NCI-H526 (cell line): ENCODE data around the gene CKMT1A.
"Not testable (repeated sequence)": the region's sequence is repeated elsewhere in the genome, so short reads cannot be mapped to it uniquely, and the experiment has no call there.

ENCODE experiments used
- DNase-seq, 2 experiments: peaks; one replicate each; lab custom pipeline; 2025; lab: John Stamatoyannopoulos, UW

The CKMT1A gene

DNA sequence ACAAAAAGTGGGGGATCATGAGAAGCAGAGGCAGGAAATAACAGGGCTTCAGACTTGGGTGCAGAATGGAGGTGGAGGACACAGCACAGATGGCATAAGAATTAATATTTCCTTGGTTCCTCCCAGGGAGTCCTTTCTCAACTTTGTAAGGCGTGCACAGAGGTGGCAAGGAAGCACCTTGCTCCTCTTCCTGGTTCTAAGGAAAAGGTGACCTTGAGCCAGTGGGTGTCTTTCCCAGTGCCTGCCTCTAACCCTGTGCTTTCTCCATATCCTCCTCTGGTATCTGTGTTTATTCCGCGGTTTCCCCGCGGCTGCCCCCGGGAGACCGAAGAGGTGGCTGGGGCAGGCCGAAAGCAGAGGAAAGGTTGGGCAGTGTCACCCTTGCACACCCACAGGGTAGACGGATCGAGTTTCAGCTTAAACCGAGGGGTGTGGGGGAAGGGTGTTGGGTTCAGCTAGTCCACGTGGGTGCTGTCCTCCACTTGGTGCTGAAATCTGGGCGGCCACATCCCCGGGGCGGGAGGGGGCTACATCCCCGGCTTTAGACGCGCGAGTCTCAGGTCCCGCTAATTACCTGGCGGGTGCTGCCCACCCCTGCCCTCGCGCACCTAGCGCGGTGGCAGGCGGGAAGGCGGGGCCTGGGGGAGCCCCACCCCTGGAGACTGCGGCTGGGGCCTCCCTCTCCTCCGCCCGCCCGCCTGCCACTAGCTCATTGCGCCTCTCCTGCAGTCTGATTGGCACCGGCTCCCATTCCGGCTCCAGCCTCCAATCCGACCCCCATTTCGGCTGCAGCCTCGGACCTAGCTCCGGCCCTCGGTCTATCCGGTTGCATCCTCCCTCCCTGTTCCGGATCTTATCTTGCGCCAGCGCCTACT, at the start of gene CKMT1A:
Gene CKMT1A, plus strand, starts transcription at position 712 of the 875 bp plus-strand sequence. CDS start 192 bp downstream, outside the sequence.
- not testable (repeated sequence) for DNase-seq

DNA sequence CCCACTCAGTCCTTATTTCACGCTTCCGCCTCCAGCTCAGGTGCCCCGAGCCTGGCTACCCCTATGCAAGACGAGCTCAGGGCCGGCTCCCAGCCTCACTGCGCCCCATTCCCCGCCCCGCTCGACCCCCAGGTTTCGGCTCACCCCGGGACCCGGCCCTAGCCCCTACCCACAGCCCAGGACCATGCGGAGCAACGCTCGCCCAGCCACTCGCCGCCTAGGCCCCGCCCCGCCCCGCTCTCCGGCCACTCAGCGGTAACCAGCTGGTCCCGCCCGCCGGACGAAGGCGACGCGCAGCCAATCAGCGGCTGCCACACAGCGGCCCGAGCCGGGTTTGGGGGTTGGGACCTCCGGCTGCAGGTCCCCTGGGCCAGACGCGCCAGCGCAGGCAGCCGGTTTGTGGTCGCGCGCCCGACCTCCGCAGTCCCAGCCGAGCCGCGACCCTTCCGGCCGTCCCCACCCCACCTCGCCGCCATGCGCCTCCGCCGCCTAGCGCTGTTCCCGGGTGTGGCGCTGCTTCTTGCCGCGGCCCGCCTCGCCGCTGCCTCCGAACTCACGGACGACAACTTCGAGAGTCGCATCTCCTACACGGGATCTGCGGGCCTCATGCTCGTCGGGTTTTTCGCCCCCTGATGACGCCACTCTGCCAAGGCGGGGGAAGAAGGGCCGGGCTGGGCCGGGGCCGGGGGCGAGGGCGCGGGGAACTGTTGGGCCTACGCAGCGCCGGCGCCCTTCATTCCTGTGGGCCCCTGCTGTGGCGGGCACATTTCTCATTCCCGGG, 44.8 kb upstream of the CKMT1A start, which contains the start of gene CATSPER2:
Gene CATSPER2, minus strand, starts transcription at position 196 of the 781 bp plus-strand sequence. CDS start 783 bp downstream, outside the sequence.
- no peak for DNase-seq

DNA sequence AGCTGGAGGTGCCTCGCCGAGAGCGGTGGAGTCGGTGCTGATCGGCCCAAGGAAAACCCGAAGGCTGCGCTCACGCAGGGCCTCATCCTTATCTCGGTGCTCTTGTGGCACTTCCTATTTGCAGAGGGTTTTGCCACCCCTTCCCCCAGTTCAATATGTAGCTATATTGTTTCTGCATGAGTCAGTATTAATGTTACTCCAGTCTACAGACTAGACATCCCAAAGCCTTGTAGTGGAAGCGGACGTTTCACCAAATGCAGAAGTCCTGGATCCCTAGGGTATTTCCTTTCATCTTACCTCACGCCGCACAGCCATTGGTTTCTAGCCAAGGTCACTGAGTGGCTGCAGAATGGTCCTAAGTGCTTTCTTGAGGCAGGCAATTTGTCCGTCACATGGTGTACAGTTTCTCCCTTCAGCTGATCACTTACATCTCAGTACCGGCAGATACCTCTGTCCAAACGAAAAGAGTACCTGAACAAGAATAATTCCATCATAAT, 44.2 kb upstream of the CKMT1A start:
- not testable (repeated sequence) for DNase-seq

DNA sequence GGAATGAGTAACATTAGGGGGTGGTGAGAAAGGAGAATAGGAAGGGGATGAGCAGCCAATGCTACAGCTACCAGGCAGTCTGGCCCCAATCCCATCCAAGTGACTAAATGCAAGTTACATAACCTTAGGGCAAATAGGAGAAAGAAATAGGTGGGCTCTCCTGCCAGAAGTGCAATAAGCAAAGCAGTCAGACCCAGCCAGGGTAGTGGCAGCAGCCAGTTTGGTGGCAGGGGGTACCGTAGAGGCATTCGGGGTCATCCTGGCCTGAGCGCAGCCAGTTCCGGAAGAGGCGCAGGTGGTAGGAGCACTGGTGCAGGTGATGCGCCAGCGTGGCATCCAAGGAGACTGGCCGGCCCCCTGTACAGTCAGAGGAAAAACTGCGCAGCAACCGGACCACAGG, 33.9 kb upstream of the CKMT1A start:
- DNase-seq, result not testable (repeated sequence)

GRCh38 chr15:43662293-43662692, 31.4 kb upstream of the CKMT1A start:
- DNase-seq, result not testable (repeated sequence)

- not testable (repeated sequence) for DNase-seq
Observed at GRCh38 chr15:43663333-43663732, 30.3 kb upstream of the CKMT1A start.

DNA sequence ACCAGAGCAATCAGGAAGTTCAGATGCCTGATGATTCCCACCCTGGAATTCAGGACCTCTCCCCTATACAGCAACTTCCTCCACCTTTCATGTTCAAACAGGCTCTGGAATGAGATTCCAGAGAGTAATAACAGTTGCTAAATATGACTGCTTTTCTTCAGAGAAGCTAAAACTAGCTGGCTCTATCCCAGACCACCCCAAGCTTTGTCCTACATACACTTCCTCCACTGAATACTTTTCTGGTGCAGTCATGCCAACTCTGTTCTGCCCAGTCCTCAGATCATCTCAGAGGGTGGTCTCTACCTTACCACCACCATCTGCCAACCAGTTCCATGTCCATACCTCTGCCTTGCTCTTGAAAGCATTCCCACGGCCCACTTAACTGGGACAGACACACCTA, 27.5 kb upstream of the CKMT1A start:
- DNase-seq, result not testable (repeated sequence)

GRCh38 chr15:43674175-43674574, 19.5 kb upstream of the CKMT1A start:
- not testable (repeated sequence) for DNase-seq

- DNase-seq, result not testable (repeated sequence)
Observed at GRCh38 chr15:43689604-43690301, 3.9 kb upstream of the CKMT1A start.

DNA sequence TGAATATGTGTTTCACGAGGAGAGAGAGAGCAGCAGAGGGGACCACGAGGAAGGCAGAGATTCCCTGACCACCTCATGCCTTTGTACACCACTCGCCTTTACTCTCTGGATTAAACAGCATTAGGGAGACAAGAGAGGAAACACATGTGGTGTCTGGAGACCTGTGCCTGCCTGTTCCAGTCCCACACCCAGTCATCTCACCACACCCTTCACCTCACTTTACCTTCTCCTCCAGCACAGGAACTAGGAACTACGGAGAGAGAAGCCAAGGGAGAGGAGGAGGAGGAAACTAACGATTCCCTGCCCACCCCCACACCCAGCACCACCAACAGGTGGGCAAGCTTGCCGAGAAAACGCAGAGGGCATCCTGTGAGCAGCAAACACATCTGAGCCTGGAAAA, 980 bp upstream of the CKMT1A start:
- not testable (repeated sequence) for DNase-seq

- no peak for DNase-seq
Observed at GRCh38 chr15:43702174-43702573, 8.5 kb downstream of the CKMT1A start.

- no peak for DNase-seq
Observed at GRCh38 chr15:43702701-43703424, 9.2 kb downstream of the CKMT1A start.

DNA sequence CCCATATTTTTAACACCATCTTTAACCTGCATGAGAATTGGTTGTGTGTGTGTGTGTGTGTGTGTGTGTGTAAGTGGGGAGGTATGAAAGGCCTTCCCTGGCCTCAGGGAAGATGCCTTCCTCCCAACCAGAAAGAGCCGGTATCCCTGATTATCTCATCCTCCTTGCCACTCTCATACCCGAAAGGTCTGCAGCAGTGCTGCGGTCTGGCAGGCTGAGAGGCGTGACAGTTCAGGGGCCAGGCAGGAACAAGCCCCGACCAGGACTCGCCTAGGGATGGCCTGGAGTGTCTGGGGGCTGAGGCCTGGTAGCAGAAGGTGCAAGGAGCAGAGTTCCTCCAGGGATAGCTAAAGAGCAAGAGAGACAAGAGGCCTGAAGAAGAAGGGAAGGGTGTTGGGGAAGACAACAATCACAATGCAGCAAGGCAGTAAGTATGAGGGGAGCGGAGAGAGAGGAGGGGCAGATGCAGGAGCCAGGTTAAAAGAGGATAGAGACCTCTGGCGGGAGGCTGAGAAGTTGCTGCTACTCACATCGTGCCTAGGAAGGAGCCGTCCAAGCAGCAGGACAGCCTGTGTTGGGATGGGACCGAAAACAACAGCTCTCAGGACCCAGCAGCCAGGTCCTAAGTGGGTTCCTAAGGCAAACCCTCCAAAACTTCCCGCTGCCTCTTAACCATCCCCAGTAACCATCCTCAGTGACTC, 16.9 kb downstream of the CKMT1A start:
- DNase-seq, result not testable (repeated sequence)

- DNase-seq, result no peak
Observed at GRCh38 chr15:43723151-43723550, 29.5 kb downstream of the CKMT1A start.

- not testable (repeated sequence) for DNase-seq
Observed at GRCh38 chr15:43726306-43726705, 32.6 kb downstream of the CKMT1A start.

DNA sequence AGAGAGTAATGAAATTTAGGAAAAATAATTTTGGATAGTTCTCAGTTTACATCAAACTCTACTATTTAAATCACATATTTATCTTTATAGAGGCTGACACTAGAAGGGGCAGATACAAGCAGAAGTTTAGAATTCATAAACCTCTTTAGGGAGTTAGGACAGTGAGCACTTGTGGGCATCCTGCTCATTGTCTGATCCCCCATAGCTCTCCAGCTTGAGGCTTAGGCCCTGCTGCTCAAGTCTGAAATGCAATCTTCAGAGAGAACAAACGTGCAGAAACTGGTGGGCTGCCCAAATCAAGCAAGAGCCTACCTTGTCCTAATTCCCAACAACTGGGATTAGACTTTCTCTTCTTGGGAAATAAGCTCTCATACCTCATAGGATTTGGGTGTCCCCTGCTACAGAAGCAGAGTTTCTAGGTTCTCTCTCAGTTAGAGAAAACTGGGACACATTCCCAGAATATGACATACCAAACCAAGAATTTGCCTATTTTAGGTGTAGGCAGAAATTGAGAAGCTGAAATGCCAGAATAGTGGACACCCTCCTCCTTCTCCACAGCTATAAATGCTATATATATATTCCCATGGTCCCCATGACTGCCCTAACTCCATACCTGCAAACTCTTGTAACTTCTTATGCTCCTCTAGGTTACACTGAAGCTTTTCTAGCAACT, 34.5 kb downstream of the CKMT1A start:
- DNase-seq, result not testable (repeated sequence)

- no peak for DNase-seq
Observed at GRCh38 chr15:43735416-43735815, 41.8 kb downstream of the CKMT1A start.

- DNase-seq, result peak; percentile 55 to 95
Observed at GRCh38 chr15:43746245-43746902, 52.7 kb downstream of the CKMT1A start, which contains the start of gene PDIA3. Gene PDIA3, plus strand, starts transcription at chr15:43746438. Its CDS starts 102 bp downstream, at chr15:43746540.

GRCh38 chr15:43746903-43747309, 53.2 kb downstream of the CKMT1A start:
- peak; percentile 27 to 52 for DNase-seq
